ENCODE measurements around the gene CYP3A5. TPM values are rescaled to one million over a fixed set of nuclear protein-coding genes. Genes with fewer than 3 reads are reported as not detected.

CYP3A5 gene
- total RNA-seq, result not detected in 2 replicates

GRCh38 chr7:99679400-99680191 is at the start of gene CYP3A5:
Gene CYP3A5, minus strand, starts transcription at chr7:99679996. Its CDS starts 100 bp downstream, at chr7:99679896.

DNA sequence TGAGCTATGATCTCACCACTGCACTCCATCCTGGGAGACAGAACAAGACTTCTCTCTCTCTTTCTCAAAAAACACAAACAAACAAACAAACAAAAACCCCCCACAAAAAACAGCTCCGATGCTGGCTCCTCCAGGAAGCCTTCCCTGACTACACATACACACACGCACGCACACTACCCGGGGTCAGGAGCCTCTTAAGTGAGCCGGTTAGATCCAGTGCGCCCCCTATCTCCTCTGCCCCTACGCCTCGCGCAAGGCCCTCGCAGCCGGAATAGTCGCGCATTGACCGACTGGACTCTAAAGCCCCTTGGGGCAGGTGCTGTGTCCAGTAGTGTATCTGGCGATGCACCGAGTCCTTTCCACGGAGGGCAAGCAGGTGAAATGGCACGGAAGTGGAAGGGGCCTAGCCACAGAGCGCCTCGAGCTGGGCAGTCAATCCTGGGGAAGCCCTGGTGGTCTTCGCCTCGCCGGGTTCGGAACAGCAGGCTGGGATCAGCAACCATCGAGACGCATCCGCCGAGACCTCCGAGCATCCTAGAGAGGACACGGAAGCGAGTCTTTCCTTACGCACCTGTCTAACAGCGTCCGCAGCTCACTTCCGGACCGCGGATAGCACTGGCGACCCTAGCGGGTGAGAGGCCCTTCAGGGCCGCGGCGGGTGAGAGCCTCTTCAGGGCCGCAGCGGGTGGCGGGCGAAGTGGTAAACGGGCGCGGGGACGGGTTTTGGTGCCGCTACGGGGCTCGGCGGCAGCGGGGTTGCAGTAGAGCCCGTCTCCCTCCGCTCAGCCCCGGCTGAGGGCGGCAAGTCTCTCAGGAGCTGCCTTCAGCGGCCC is 63.2 kb downstream of the CYP3A5 start, which contains the start of gene ZSCAN25:
ZSCAN25 (plus strand) TSS at position 588 of the 833 bp plus-strand sequence. CDS start 2,661 bp downstream, outside the sequence.

Other genes with a start within 250 kb of the CYP3A5 start
- 3.8 and 8.6 TPM in 2 replicates for gene PTCD1, start 241.2 kb downstream of the CYP3A5 start, total RNA-seq
- gene CPSF4, start 241.1 kb downstream of the CYP3A5 start, total RNA-seq, result 19.1 and 26.0 TPM in 2 replicates
- 3,196 and 5,196 TPM in 2 replicates for gene ATP5MF, start 213.8 kb downstream of the CYP3A5 start, total RNA-seq
- 1.9 and 4.0 TPM in 2 replicates for gene ZNF789, start 207.1 kb downstream of the CYP3A5 start, total RNA-seq
- 17.3 and 22.9 TPM in 2 replicates for gene ZNF394, start 179.7 kb downstream of the CYP3A5 start, total RNA-seq
- gene ZKSCAN5, start 175.3 kb downstream of the CYP3A5 start, total RNA-seq, result 7.5 and 9.2 TPM in 2 replicates
- gene FAM200A, start 127.9 kb downstream of the CYP3A5 start, total RNA-seq, result 5.2 and 7.1 TPM in 2 replicates
- gene ZNF655, start 121.4 kb downstream of the CYP3A5 start, total RNA-seq, result 34.7 and 38.7 TPM in 2 replicates
- gene TMEM225B, start 81.7 kb downstream of the CYP3A5 start, total RNA-seq, result 1.1 TPM in 1 of 2 replicates, not detected in the other
- 6.3 and 6.9 TPM in 2 replicates for gene ZSCAN25, start 63.0 kb downstream of the CYP3A5 start, total RNA-seq
- gene CYP3A7, start 55.2 kb upstream of the CYP3A5 start, total RNA-seq, result not detected in 2 replicates
- gene CYP3A4, start 104.2 kb upstream of the CYP3A5 start, total RNA-seq, result not detected in 2 replicates
- gene CYP3A43, start 148.0 kb upstream of the CYP3A5 start, total RNA-seq, result not detected in 2 replicates
- gene OR2AE1, start 197.0 kb upstream of the CYP3A5 start, total RNA-seq, result 0.16 TPM in 1 of 2 replicates, not detected in the other
- gene TRIM4, start 239.5 kb upstream of the CYP3A5 start, total RNA-seq, result 26.5 and 30.5 TPM in 2 replicates
- gene GJC3, start 249.6 kb upstream of the CYP3A5 start, total RNA-seq, result not detected in 2 replicates